Uterus (tissue), 2 donors: ENCODE measurements around the gene NEURL1.

Experiments used
- CTCF ChIP-seq, 4 experiments: fragments of 200-600 bp in 2 of 4; fragments of 450-650 bp in 2 of 4; sonication (generic) in 2 of 4; IDR thresholded peaks; one replicate each; pipeline ENCODE4 v1.5.1; 2016 to 2019; ENCODE audit warnings: antibody characterized with exemption in 4 of 4, mild to moderate bottlenecking in 2 of 4, moderate library complexity in 1 of 4
- POLR2A ChIP-seq, 2 donors: fragments of 450-650 bp; IDR thresholded peaks; one replicate each; pipeline ENCODE4 v1.6.1; 2016; ENCODE audit warnings: antibody characterized with exemption in 2 of 2, mild to moderate bottlenecking in 1 of 2, moderate library complexity in 1 of 2

GRCh38 chr10:103492655-103493261, 747 bp upstream of the NEURL1 start:
- TF ChIP-seq POLR2A (IDR thresholded peaks at IDR 0.05) (no peak), CTCF (IDR thresholded peaks at IDR 0.05) (no peak)
